OCI-LY7 (cell line): Measurements from ENCODE around the gene CAMK2N2. TPM values are rescaled to one million over a fixed set of nuclear protein-coding genes. Genes with fewer than 3 reads are reported as not detected.

Source experiments
- BruUV-seq: library from RNA; stranded (reverse); fragments of 400-500 nt; replicated peaks from 2 replicates; lab custom pipeline; 2021; lab: Mats Ljungman, UMichigan
- CTCF ChIA-PET: fragments of 300-600 bp; sonication (Branson Sonifier 250); formaldehyde crosslinking; loops from one replicate; lab custom pipeline; 2022; ENCODE audit warnings: antibody characterized with exemption; ENCODE audit not compliant: unreplicated experiment; lab: Charles Lee
- POLR2A ChIA-PET: fragments of 300-600 bp; sonication (Branson Sonifier 250); formaldehyde crosslinking; loops from one replicate; lab custom pipeline; 2022; ENCODE audit warnings: antibody characterized with exemption; lab: Charles Lee
- DNase-seq: peaks from one replicate; pipeline ENCODE4 v3.0.0-alpha.2; 2015; ENCODE audit warnings: low spot score
- H2AFZ ChIP-seq: fragments of 200-600 bp; sonication (generic), shearing (Covaris generic); 2 replicates; pipeline ENCODE4 v1.6.1; 2014; ENCODE audit warnings: mild to moderate bottlenecking, antibody characterized with exemption, low read length, moderate library complexity
- H3K27ac ChIP-seq: fragments of 200-600 bp; sonication (generic); 2 replicates; pipeline ENCODE4 v1.5.1; 2014; ENCODE audit warnings: mixed run types, low read depth, mild to moderate bottlenecking, moderate library complexity, low read length, inconsistent platforms; ENCODE audit not compliant: poor library complexity, severe bottlenecking
- H3K36me3 ChIP-seq: fragments of 200-600 bp; sonication (generic); 2 replicates; pipeline ENCODE4 v1.6.1; 2014; ENCODE audit warnings: mild to moderate bottlenecking, antibody characterized with exemption, low read length, moderate library complexity, mixed read lengths; ENCODE audit not compliant: insufficient read depth
- H3K4me1 ChIP-seq: fragments of 200-600 bp; sonication (generic); 2 replicates; pipeline ENCODE4 v1.5.1; 2014; ENCODE audit warnings: mild to moderate bottlenecking, low read length; ENCODE audit not compliant: insufficient read depth, poor library complexity, severe bottlenecking
- H3K4me2 ChIP-seq: fragments of 200-600 bp; sonication (generic); 2 replicates; pipeline ENCODE4 v1.6.1; 2014; ENCODE audit warnings: mild to moderate bottlenecking, low read length
- H3K4me3 ChIP-seq: fragments of 200-600 bp; sonication (generic); 2 replicates; pipeline ENCODE4 v1.5.1; 2014; ENCODE audit warnings: mild to moderate bottlenecking, low read depth, low read length; ENCODE audit not compliant: poor library complexity, severe bottlenecking
- H3K79me2 ChIP-seq: fragments of 200-600 bp; sonication (generic); 2 replicates; pipeline ENCODE4 v1.6.1; 2016; ENCODE audit warnings: low read depth, mild to moderate bottlenecking, low read length, moderate library complexity, mixed read lengths; ENCODE audit not compliant: insufficient read depth
- H3K9me2 ChIP-seq: fragments of 200-600 bp; sonication (generic); 2 replicates; pipeline ENCODE4 v1.6.1; 2016; ENCODE audit warnings: mild to moderate bottlenecking, low read length, mixed read lengths; ENCODE audit not compliant: insufficient read depth
- H3K9me3 ChIP-seq: fragments of 200-600 bp; sonication (generic); 2 replicates; pipeline ENCODE4 v1.6.1; 2014; ENCODE audit warnings: mild to moderate bottlenecking, mixed run types, low read length, mixed read lengths
- H4K20me1 ChIP-seq: fragments of 200-600 bp; sonication (generic); 2 replicates; pipeline ENCODE4 v1.6.1; 2014; ENCODE audit warnings: mild to moderate bottlenecking, antibody characterized with exemption, low read length, moderate library complexity, mixed read lengths; ENCODE audit not compliant: insufficient read depth
- CTCF ChIP-seq: fragments of 200-600 bp; sonication (generic); conservative IDR thresholded peaks from 2 replicates; pipeline ENCODE4 v1.5.1; 2014; ENCODE audit warnings: mild to moderate bottlenecking, antibody characterized with exemption, low read length, moderate library complexity, mixed read lengths
- EZH2phosphoT487 ChIP-seq: fragments of 200-600 bp; sonication (generic); IDR thresholded peaks from 2 replicates; pipeline ENCODE4 v1.6.1; 2018; ENCODE audit warnings: low read depth, borderline replicate concordance, mild to moderate bottlenecking, mixed run types, antibody characterized with exemption, low read length, moderate library complexity, mixed read lengths
- intact Hi-C: fragments of 100-400 bp; cut with micrococcal nuclease; formaldehyde crosslinking; loops from one replicate; pipeline ENCODE4 v1.10.0; 2022; ENCODE audit not compliant: unreplicated experiment
- total RNA-seq, 2 experiments: library from RNA; depleted of rRNA in 1 of 2; stranded (reverse); fragments of >200 nt in 1 of 2; shearing (Covaris generic) in 1 of 2; gene quantifications; 2 replicates each; pipeline ENCODE4 v1.2.3, GENCODE V29; 2014 to 2022

CAMK2N2 gene
- total RNA-seq, 2 experiments from 2014 or later, result not detected

- ChIA-PET POLR2A (interaction anchor here (0.9 to 1.4 kb wide), 2 partner anchors 52 to 114 kb away, joined by 3 read pairs; partner anchors contain the start of gene ABCF3), CTCF (no interaction called here)
- intact Hi-C loops, result loop anchor here (1.0 to 5.0 kb wide), 5 partner anchors 15 to 162 kb away; partner anchors contain the start of genes AP2M1, EEF1AKMT4, EIF2B5 and EIF4G1
- H4K20me1 ChIP-seq, result peaks cover 12% of the 10 kb centered on the region; the same call in 1 of the 2 replicates
- no peak for DNase-seq
- H3K4me1 ChIP-seq, result peaks cover 12% of the 10 kb centered on the region
- TF ChIP-seq EZH2phosphoT487 (no peak), CTCF (no peak)
- BruUV-seq, result no TSS peak
- no peak overlapping the region for H2AFZ ChIP-seq
- peaks cover 18% of the 10 kb centered on the region for H3K79me2 ChIP-seq
- peak overlapping the region; percentile 19 for H3K27ac ChIP-seq
- peaks cover 52% of the 10 kb centered on the region for H3K36me3 ChIP-seq
- no peaks in the 10 kb centered on the region for H3K9me3 ChIP-seq
- H3K4me2 ChIP-seq, result peak overlapping the region; percentile 87
- peak overlapping the region; percentile 96 for H3K4me3 ChIP-seq
- no peaks in the 10 kb centered on the region for H3K9me2 ChIP-seq
Observed at GRCh38 chr3:184299488-184300377, 38.4 kb upstream of the CAMK2N2 start.

GRCh38 chr3:184298759-184299487 is 37.6 kb upstream of the CAMK2N2 start, which contains the start of gene PSMD2:
Gene PSMD2 (plus strand): TSS chr3:184299241. CDS start chr3:184299267, 26 bp downstream.
- CTCF ChIA-PET, result no interaction called here
- H3K4me1 ChIP-seq, result peaks cover 12% of the 10 kb centered on the region
- no peaks in the 10 kb centered on the region for H3K9me2 ChIP-seq
- H2AFZ ChIP-seq, result peak within 1 kb of the TSS; percentile 90
- no TSS peak for BruUV-seq
- POLR2A ChIA-PET, result interaction anchor here (0.9 to 1.4 kb wide), 2 partner anchors 51 to 113 kb away, joined by 3 read pairs; partner anchors contain the start of gene ABCF3
- peak within 1 kb of the TSS; percentile 87 for H3K4me2 ChIP-seq
- no peaks in the 10 kb centered on the region for H3K9me3 ChIP-seq
- DNase-seq, result peak; percentile 97
- peaks cover 12% of the 10 kb centered on the region; the same call in 1 of the 2 replicates for H4K20me1 ChIP-seq
- intact Hi-C loops, result loop anchor here (1.0 to 5.0 kb wide), 5 partner anchors 15 to 162 kb away; partner anchors contain the start of genes AP2M1, EEF1AKMT4, EIF2B5 and EIF4G1
- peaks cover 18% of the 10 kb centered on the region for H3K79me2 ChIP-seq
- peak within 1 kb of the TSS; percentile 24 for H3K27ac ChIP-seq
- peaks cover 44% of the 10 kb centered on the region for H3K36me3 ChIP-seq
- TF ChIP-seq EZH2phosphoT487, result no peak
- TF ChIP-seq CTCF, result no peak
- peak within 1 kb of the TSS; percentile 96 for H3K4me3 ChIP-seq
